SK-MEL-5 (cell line): ENCODE measurements around the gene PCDHA10. TPM values are rescaled to one million over a fixed set of nuclear protein-coding genes. Genes with fewer than 3 reads are reported as not detected.
"Not testable (repeated sequence)": the region's sequence is repeated elsewhere in the genome, so short reads cannot be mapped to it uniquely, and the experiment has no call there.

ENCODE experiments used
- DNase-seq: peaks from one replicate; pipeline ENCODE4 v3.0.0-alpha.2; 2016; ENCODE audit warnings: low read depth, low spot score
- in situ Hi-C: cut with HindIII; loops from 2 replicates; pipeline ENCODE4 v1.10.0; 2016; ENCODE audit warnings: low sequenced_read_pairs, high pct_unique_total_duplicates, low pct_unique_long_range_greater_than_20kb
- total RNA-seq: library from RNA; depleted of rRNA; stranded (reverse); fragments of >200 nt; shearing (Covaris generic); gene quantifications from 2 replicates; pipeline ENCODE4 v1.2.3, GENCODE V29; 2014; rRNA removed

Gene PCDHA10
- total RNA-seq, 1 experiment from 2014 or later, result not detected

- in situ Hi-C loops, result no loop called here
- DNase-seq, result no peak
Measured at GRCh38 chr5:140875085-140876065, 19.7 kb downstream of the PCDHA10 start, which contains the start of gene PCDHA12. PCDHA12 (plus strand) TSS chr5:140875308; CDS start chr5:140875473, 165 bp downstream.

GRCh38 chr5:140876541-140877261, 21.0 kb downstream of the PCDHA10 start:
- in situ Hi-C loops, DNase-seq: not testable (repeated sequence)

- DNase-seq, result no peak
- in situ Hi-C loops, result no loop called here
Measured at GRCh38 chr5:140877262-140877581, 21.5 kb downstream of the PCDHA10 start.

- in situ Hi-C loops, result no loop called here
- DNase-seq, result peak; percentile 42
Measured at GRCh38 chr5:140881889-140882590, 26.3 kb downstream of the PCDHA10 start, which contains the start of gene PCDHA13. PCDHA13 (plus strand) TSS chr5:140882124; CDS start chr5:140882269, 145 bp downstream.

GRCh38 chr5:140882591-140882899, 26.8 kb downstream of the PCDHA10 start:
- peak; percentile 57 for DNase-seq

GRCh38 chr5:140883373-140883772, 27.7 kb downstream of the PCDHA10 start:
- DNase-seq, result no peak
- in situ Hi-C loops, result no loop called here

More at GRCh38 chr5:140882591-140882899, 26.8 kb downstream of the PCDHA10 start:
- in situ Hi-C loops, result no loop called here

GRCh38 chr5:140883927-140884697, 28.4 kb downstream of the PCDHA10 start:
- in situ Hi-C loops, result no loop called here

GRCh38 chr5:140916325-140916724, 60.6 kb downstream of the PCDHA10 start:
- no peak for DNase-seq
- in situ Hi-C loops, result no loop called here

More at GRCh38 chr5:140883927-140884697, 28.4 kb downstream of the PCDHA10 start:
- DNase-seq, result no peak

Other genes starting within 250 kb of the PCDHA10 start
- gene CD14, start 222.7 kb upstream of the PCDHA10 start, total RNA-seq, result not detected in 2 replicates
- 10.0 and 11.3 TPM in 2 replicates for gene TMCO6, start 216.4 kb upstream of the PCDHA10 start, total RNA-seq
- gene NDUFA2, start 208.3 kb upstream of the PCDHA10 start, total RNA-seq, result 78.7 and 94.2 TPM in 2 replicates
- 83.7 and 87.8 TPM in 2 replicates for gene IK, start 208.1 kb upstream of the PCDHA10 start, total RNA-seq
- 27.6 and 29.2 TPM in 2 replicates for gene WDR55, start 191.0 kb upstream of the PCDHA10 start, total RNA-seq
- 0.26 and 0.75 TPM in 2 replicates for gene DND1, start 182.3 kb upstream of the PCDHA10 start, total RNA-seq
- 58.6 and 67.8 TPM in 2 replicates for gene HARS1, start 164.5 kb upstream of the PCDHA10 start, total RNA-seq
- gene HARS2, start 164.4 kb upstream of the PCDHA10 start, total RNA-seq, result 38.9 and 39.8 TPM in 2 replicates
- 53.4 and 58.9 TPM in 2 replicates for gene ZMAT2, start 155.4 kb upstream of the PCDHA10 start, total RNA-seq
- gene PCDHA1, start 69.8 kb upstream of the PCDHA10 start, total RNA-seq, result 0.48 and 0.55 TPM in 2 replicates
- gene PCDHA2, start 61.0 kb upstream of the PCDHA10 start, total RNA-seq, result 0.08 and 0.13 TPM in 2 replicates
- gene PCDHA3, start 54.8 kb upstream of the PCDHA10 start, total RNA-seq, result 0.27 and 0.48 TPM in 2 replicates
- 0.48 and 0.67 TPM in 2 replicates for gene PCDHA4, start 48.8 kb upstream of the PCDHA10 start, total RNA-seq
- gene PCDHA5, start 34.3 kb upstream of the PCDHA10 start, total RNA-seq, result 0.40 and 0.77 TPM in 2 replicates
- gene PCDHA6, start 27.9 kb upstream of the PCDHA10 start, total RNA-seq, result not detected in 2 replicates
- 1.3 and 1.4 TPM in 2 replicates for gene PCDHA7, start 21.6 kb upstream of the PCDHA10 start, total RNA-seq
- gene PCDHA8, start 14.7 kb upstream of the PCDHA10 start, total RNA-seq, result 0.03 TPM in 1 of 2 replicates, not detected in the other
- 0.05 TPM in 1 of 2 replicates, not detected in the other for gene PCDHA9, start 7.5 kb upstream of the PCDHA10 start, total RNA-seq
- gene PCDHA11, start 13.1 kb downstream of the PCDHA10 start, total RNA-seq, result 1.0 and 1.9 TPM in 2 replicates
- 0.08 and 0.19 TPM in 2 replicates for gene PCDHA12, start 19.4 kb downstream of the PCDHA10 start, total RNA-seq
- gene PCDHA13, start 26.2 kb downstream of the PCDHA10 start, total RNA-seq, result 0.29 and 0.53 TPM in 2 replicates
- gene PCDHAC1, start 70.4 kb downstream of the PCDHA10 start, total RNA-seq, result 0.58 and 0.72 TPM in 2 replicates
- gene PCDHAC2, start 110.6 kb downstream of the PCDHA10 start, total RNA-seq, result 0.32 TPM in 2 replicates
- not detected in 2 replicates for gene PCDHB1, start 195.5 kb downstream of the PCDHA10 start, total RNA-seq
- gene PCDHB2, start 238.7 kb downstream of the PCDHA10 start, total RNA-seq, result 0.95 and 1.8 TPM in 2 replicates
- 0.13 and 0.21 TPM in 2 replicates for gene PCDHB3, start 244.6 kb downstream of the PCDHA10 start, total RNA-seq